Activated CD8-positive, alpha-beta memory T cell treated with anti-CD3 and anti-CD28 coated beads, Interleukin-2, amount 50 U/mL, for 24 hours (primary cell): ENCODE results near the gene ARHGAP36.

Experiments used
- DNase-seq: peaks from one replicate; pipeline ENCODE4 v3.0.0-alpha.2; 2020; ENCODE audit errors: extremely low read depth

Gene ARHGAP36

GRCh38 chrX:131068945-131069719 is 11.0 kb downstream of the ARHGAP36 start:
- DNase-seq = no peak

GRCh38 chrX:131072871-131073571 is 14.9 kb downstream of the ARHGAP36 start:
- no peak for DNase-seq

DNA sequence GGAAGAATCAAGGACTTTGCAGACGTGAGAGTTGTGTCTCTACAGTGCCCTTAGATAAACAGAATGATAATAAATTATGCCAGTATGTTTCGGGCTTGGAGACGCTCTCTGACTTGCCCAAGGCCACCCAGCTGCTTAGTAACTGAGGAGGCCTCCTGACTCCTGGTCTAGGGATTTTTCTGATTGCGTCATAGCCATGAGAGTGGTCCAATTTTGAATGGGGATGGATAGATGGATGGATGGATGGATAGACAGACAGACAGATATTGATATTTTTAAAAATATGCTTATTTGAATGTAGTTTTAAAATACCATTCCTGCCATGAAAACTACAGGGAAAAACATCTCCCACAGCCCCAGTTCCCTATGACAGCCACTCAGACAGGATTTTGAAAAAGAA is 15.5 kb downstream of the ARHGAP36 start:
- DNase-seq = no peak

- DNase-seq = no peak
Measured at GRCh38 chrX:131081772-131082740, 23.9 kb downstream of the ARHGAP36 start.

GRCh38 chrX:131083510-131084142 is 25.5 kb downstream of the ARHGAP36 start:
- no peak for DNase-seq

- DNase-seq = no peak
Measured at GRCh38 chrX:131084145-131084544, 26.0 kb downstream of the ARHGAP36 start.

- DNase-seq = no peak
Measured at GRCh38 chrX:131136776-131137175, 78.6 kb downstream of the ARHGAP36 start.

GRCh38 chrX:131139072-131139471 is 80.9 kb downstream of the ARHGAP36 start:
- no peak for DNase-seq
